Endothelial cell (in vitro differentiated cells): Measurements from ENCODE around the gene MCU. TPM values are rescaled to one million over a fixed set of nuclear protein-coding genes. Genes with fewer than 3 reads are reported as not detected.
A peak's percentile ranks its signal among the peaks of the same experiment; 100 is the strongest.
"Not testable (repeated sequence)": the region's sequence is repeated elsewhere in the genome, so short reads cannot be mapped to it uniquely, and the experiment has no call there.

ENCODE experiments used
- DNase-seq: peaks from one replicate; pipeline ENCODE4 v3.0.0; 2021; ENCODE audit warnings: low spot score
- H3K27ac Mint-ChIP-seq: one replicate; pipeline ENCODE4 v1.8.0; 2021; ENCODE audit warnings: mixed read lengths, inconsistent platforms; ENCODE audit not compliant: unreplicated experiment
- H3K27me3 Mint-ChIP-seq: one replicate; pipeline ENCODE4 v1.8.0; 2021; ENCODE audit warnings: mild to moderate bottlenecking, moderate library complexity, mixed read lengths, inconsistent platforms; ENCODE audit not compliant: unreplicated experiment
- H3K36me3 Mint-ChIP-seq: one replicate; pipeline ENCODE4 v1.8.0; 2021; ENCODE audit warnings: mild to moderate bottlenecking, low read depth, mixed read lengths, inconsistent platforms; ENCODE audit not compliant: unreplicated experiment
- H3K4me1 Mint-ChIP-seq: one replicate; pipeline ENCODE4 v1.8.0; 2021; ENCODE audit warnings: mild to moderate bottlenecking, mixed read lengths, inconsistent platforms; ENCODE audit not compliant: unreplicated experiment
- H3K4me3 Mint-ChIP-seq: one replicate; pipeline ENCODE4 v1.8.0; 2021; ENCODE audit warnings: mild to moderate bottlenecking, mixed read lengths, inconsistent platforms; ENCODE audit not compliant: unreplicated experiment
- H3K9me3 Mint-ChIP-seq: one replicate; pipeline ENCODE4 v1.8.0; 2021; ENCODE audit warnings: mixed read lengths, inconsistent platforms; ENCODE audit not compliant: unreplicated experiment
- total RNA-seq: library from RNA; stranded (reverse); fragmentation: NEBNext Ultra II Directional; extraction: Animal tissue kit (Norgen Biotek cat#: 25700); gene quantifications from one replicate; pipeline ENCODE4 v1.2.1, GENCODE V29; 2021; ENCODE audit not compliant: unreplicated experiment
- TF ChIP-seq, protein P1 (sequence below): fragments of 200-600 bp; sonication (generic); IDR thresholded peaks from one replicate; pipeline ENCODE4 v1.5.0; 2021; ENCODE audit warnings: antibody characterized with exemption; ENCODE audit not compliant: unreplicated experiment

Gene MCU
- total RNA-seq, 1 donor from 2014 or later, result 39.6 TPM

- DNase-seq, result no peak
- Mint-ChIP-seq H3K4me3 (no peak overlapping the region), H3K9me3 (no peaks in the 10 kb centered on the region), H3K27ac (no peak overlapping the region), H3K4me1 (peaks cover 8% of the 10 kb centered on the region), H3K36me3 (no peaks in the 10 kb centered on the region), H3K27me3 (no peaks in the 10 kb centered on the region)
- TF ChIP-seq, protein P1, sequence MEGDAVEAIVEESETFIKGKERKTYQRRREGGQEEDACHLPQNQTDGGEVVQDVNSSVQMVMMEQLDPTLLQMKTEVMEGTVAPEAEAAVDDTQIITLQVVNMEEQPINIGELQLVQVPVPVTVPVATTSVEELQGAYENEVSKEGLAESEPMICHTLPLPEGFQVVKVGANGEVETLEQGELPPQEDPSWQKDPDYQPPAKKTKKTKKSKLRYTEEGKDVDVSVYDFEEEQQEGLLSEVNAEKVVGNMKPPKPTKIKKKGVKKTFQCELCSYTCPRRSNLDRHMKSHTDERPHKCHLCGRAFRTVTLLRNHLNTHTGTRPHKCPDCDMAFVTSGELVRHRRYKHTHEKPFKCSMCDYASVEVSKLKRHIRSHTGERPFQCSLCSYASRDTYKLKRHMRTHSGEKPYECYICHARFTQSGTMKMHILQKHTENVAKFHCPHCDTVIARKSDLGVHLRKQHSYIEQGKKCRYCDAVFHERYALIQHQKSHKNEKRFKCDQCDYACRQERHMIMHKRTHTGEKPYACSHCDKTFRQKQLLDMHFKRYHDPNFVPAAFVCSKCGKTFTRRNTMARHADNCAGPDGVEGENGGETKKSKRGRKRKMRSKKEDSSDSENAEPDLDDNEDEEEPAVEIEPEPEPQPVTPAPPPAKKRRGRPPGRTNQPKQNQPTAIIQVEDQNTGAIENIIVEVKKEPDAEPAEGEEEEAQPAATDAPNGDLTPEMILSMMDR, result no peak
Observed at GRCh38 chr10:72761498-72761897, 69.6 kb downstream of the MCU start.

DNA sequence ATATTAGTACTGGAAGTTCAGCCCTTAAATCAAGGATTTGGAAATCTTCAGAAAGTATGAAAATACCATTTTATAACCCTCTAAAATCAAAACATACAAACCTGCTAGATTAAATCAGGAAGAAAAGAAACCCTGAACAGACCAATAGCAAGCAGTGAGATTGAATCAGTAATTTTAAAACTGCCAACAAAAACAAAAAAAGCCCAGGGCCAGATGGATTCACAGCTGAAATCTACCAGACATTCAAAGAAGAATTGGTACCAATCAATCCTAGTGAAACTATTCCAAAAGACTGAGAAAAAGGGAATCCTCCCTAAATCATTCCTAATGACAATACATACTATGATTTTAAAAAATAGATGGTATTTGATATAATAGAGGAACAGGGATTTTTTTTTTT, 70.1 kb downstream of the MCU start:
- peaks cover 6% of the 10 kb centered on the region for H3K4me1 Mint-ChIP-seq
- H3K9me3 Mint-ChIP-seq, result no peaks in the 10 kb centered on the region
- DNase-seq, result no peak
- TF ChIP-seq, protein P1, result no peak
- H3K4me3 Mint-ChIP-seq, result no peak overlapping the region
- H3K27ac Mint-ChIP-seq, result no peak overlapping the region
- no peaks in the 10 kb centered on the region for H3K27me3 Mint-ChIP-seq
- no peaks in the 10 kb centered on the region for H3K36me3 Mint-ChIP-seq

- H3K9me3 Mint-ChIP-seq, result no peaks in the 10 kb centered on the region
- no peak overlapping the region for H3K27ac Mint-ChIP-seq
Observed at GRCh38 chr10:72763201-72763600, 71.3 kb downstream of the MCU start.

DNA sequence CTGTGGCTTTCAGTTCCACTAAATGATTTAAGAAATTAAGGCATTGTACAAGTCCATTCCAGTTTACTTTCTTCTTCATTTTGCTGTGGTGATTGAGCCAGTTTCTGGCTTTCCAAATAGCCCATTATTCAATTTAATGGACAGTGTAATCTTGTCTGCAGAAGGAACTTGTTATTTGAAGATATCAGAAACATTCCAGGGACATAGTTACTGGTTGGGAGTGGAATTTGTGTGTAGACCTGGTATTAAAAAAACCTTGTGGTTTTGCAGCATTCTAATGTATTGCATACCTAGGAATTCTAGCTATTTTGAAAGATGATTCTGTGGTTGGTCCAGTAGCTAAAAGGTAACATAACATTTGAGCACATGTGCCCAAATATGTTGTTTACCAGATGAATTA, 72.2 kb downstream of the MCU start:
- Mint-ChIP-seq H3K9me3 (no peaks in the 10 kb centered on the region), H3K4me1 (peaks cover under 1% of the 10 kb centered on the region), H3K36me3 (no peaks in the 10 kb centered on the region), H3K4me3 (no peak overlapping the region), H3K27me3 (no peaks in the 10 kb centered on the region), H3K27ac (no peak overlapping the region)
- DNase-seq, result no peak
- TF ChIP-seq, protein P1, result no peak

More at GRCh38 chr10:72763201-72763600, 71.3 kb downstream of the MCU start:
- no peak for DNase-seq
- no peaks in the 10 kb centered on the region for H3K27me3 Mint-ChIP-seq
- H3K4me3 Mint-ChIP-seq, result no peak overlapping the region
- TF ChIP-seq, protein P1, result no peak
- H3K36me3 Mint-ChIP-seq, result no peaks in the 10 kb centered on the region
- H3K4me1 Mint-ChIP-seq, result peaks cover 4% of the 10 kb centered on the region

DNA sequence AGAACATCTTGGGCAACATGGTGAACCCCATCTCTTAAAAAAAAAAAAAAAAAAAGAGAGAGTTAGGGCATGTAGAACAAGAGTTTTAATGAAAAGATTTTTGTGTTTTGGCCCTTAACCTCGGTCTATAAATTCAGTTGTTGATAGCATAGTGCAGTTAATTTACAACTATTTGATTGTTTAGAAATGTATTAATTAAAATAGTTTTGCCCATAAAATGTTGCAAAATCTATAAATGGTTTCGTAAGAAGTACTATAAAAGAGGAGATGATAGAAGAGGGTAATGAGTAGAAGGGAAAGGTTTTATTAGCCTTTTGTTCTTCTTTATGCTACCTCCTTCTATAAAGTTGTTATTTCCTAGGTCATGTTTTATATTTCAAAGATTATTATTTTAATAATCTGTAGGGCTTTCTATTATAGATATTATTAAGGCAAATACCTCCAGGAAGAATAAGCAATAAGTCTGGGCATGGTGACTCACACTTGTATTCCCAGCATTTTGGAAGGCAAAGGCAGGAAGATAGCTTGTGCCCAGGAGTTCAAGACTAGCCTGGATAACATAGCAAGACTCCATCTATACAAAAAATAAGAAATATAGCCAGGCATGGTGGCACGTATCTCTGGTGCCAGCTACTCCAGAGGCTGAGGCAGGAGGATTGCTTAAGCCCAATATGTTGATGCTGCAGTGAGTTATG, 73.3 kb downstream of the MCU start:
- H3K27ac Mint-ChIP-seq, result no peak overlapping the region
- no peaks in the 10 kb centered on the region for H3K9me3 Mint-ChIP-seq
- H3K4me1 Mint-ChIP-seq, result no peaks in the 10 kb centered on the region
- H3K4me3 Mint-ChIP-seq, result no peak overlapping the region
- no peaks in the 10 kb centered on the region for H3K36me3 Mint-ChIP-seq
- TF ChIP-seq, protein P1, result no peak
- no peaks in the 10 kb centered on the region for H3K27me3 Mint-ChIP-seq
- DNase-seq, result no peak

GRCh38 chr10:72771195-72771594, 79.3 kb downstream of the MCU start:
- H3K4me3 Mint-ChIP-seq, H3K9me3 Mint-ChIP-seq, H3K4me1 Mint-ChIP-seq, DNase-seq, H3K27me3 Mint-ChIP-seq, H3K36me3 Mint-ChIP-seq: not testable (repeated sequence)
- peak overlapping the region; percentile 49 for H3K27ac Mint-ChIP-seq
